Activated CD8-positive, alpha-beta T cell treated with anti-CD3 and anti-CD28 coated beads for 36 hours (primary cell): ENCODE results near the gene SLC2A10. TPM values are rescaled to one million over a fixed set of nuclear protein-coding genes. Genes with fewer than 3 reads are reported as not detected.

Source experiments
- ATAC-seq: fragments of 200-7000 bp; cut with Tn5 transposase; one replicate; pipeline ENCODE4 v1.10.0; 2021; ENCODE audit warnings: mild to moderate bottlenecking, moderate library complexity
- CTCF ChIA-PET: fragments of 350-600 bp; sonication (Branson Sonifier 250); formaldehyde crosslinking; loops from one replicate; lab custom pipeline; 2021; ENCODE audit warnings: antibody characterized with exemption; lab: Charles Lee
- POLR2A ChIA-PET: fragments of 350-600 bp; sonication (Branson Sonifier 250); formaldehyde crosslinking; loops from one replicate; lab custom pipeline; 2021; ENCODE audit warnings: antibody characterized with exemption; lab: Charles Lee
- DNase-seq: peaks from one replicate; pipeline ENCODE4 v3.0.0-alpha.2; 2020
- H3K27ac Mint-ChIP-seq: one replicate; pipeline ENCODE4 v1.8.0; 2021; ENCODE audit warnings: mild to moderate bottlenecking, mixed read lengths
- H3K27me3 Mint-ChIP-seq: one replicate; pipeline ENCODE4 v1.8.0; 2021; ENCODE audit warnings: mixed read lengths
- H3K36me3 Mint-ChIP-seq: one replicate; pipeline ENCODE4 v1.8.0; 2021; ENCODE audit warnings: low read depth, mixed read lengths
- H3K4me1 Mint-ChIP-seq: one replicate; pipeline ENCODE4 v1.8.0; 2021; ENCODE audit warnings: low read depth, mixed read lengths
- H3K4me3 Mint-ChIP-seq: one replicate; pipeline ENCODE4 v1.8.0; 2021; ENCODE audit warnings: mild to moderate bottlenecking, moderate library complexity, mixed read lengths
- H3K9me3 Mint-ChIP-seq: one replicate; pipeline ENCODE4 v1.8.0; 2021; ENCODE audit warnings: mixed read lengths
- CTCF ChIP-seq: fragments of 200-600 bp; IDR thresholded peaks from one replicate; pipeline ENCODE4 v1.8.0; 2022; ENCODE audit warnings: antibody characterized with exemption, mild to moderate bottlenecking
- intact Hi-C: fragments of 100-400 bp; cut with micrococcal nuclease; formaldehyde crosslinking; loops from one replicate; pipeline ENCODE4 v1.10.0; 2022
- total RNA-seq, 2 experiments: library from RNA; stranded (reverse); gene quantifications; one replicate each; pipeline ENCODE4 v1.2.3, GENCODE V29; 2021

Gene SLC2A10
- total RNA-seq, 2 experiments from 2014 or later = not detected

GRCh38 chr20:46666306-46666705 is 43.1 kb upstream of the SLC2A10 start:
- ChIA-PET POLR2A (no interaction called here), CTCF (no interaction called here)
- peaks cover 4% of the 10 kb centered on the region for H3K36me3 Mint-ChIP-seq
- H3K4me1 Mint-ChIP-seq = no peaks in the 10 kb centered on the region
- intact Hi-C loops = no loop called here
- peaks cover 14% of the 10 kb centered on the region for H3K9me3 Mint-ChIP-seq
- DNase-seq (no peak), ATAC-seq (no peak)
- no peak overlapping the region for H3K27ac Mint-ChIP-seq
- H3K27me3 Mint-ChIP-seq = no peaks in the 10 kb centered on the region
- TF ChIP-seq CTCF = no peak
- H3K4me3 Mint-ChIP-seq = no peak overlapping the region

GRCh38 chr20:46666818-46667515 is 42.5 kb upstream of the SLC2A10 start:
- Mint-ChIP-seq H3K9me3 (peaks cover 20% of the 10 kb centered on the region), H3K36me3 (peaks cover 10% of the 10 kb centered on the region), H3K4me1 (no peaks in the 10 kb centered on the region), H3K27me3 (no peaks in the 10 kb centered on the region), H3K4me3 (no peak overlapping the region), H3K27ac (no peak overlapping the region)
- no peak for DNase-seq
- no peak for TF ChIP-seq CTCF
- POLR2A ChIA-PET = no interaction called here
- CTCF ChIA-PET = no interaction called here
- intact Hi-C loops = no loop called here
- no peak for ATAC-seq

- ChIA-PET POLR2A (no interaction called here), CTCF (interaction anchor here (0.9 to 1.2 kb wide), 2 partner anchors 10 to 149 kb away, joined by 3 read pairs; no protein-coding TSS in a partner anchor)
- H3K27me3 Mint-ChIP-seq = no peaks in the 10 kb centered on the region
- intact Hi-C loops = no loop called here
- H3K27ac Mint-ChIP-seq = no peak overlapping the region
- ATAC-seq (no peak), DNase-seq (no peak)
- H3K4me3 Mint-ChIP-seq = no peak overlapping the region
- H3K36me3 Mint-ChIP-seq = peaks cover 11% of the 10 kb centered on the region
- no peak for TF ChIP-seq CTCF
- H3K9me3 Mint-ChIP-seq = peaks cover 21% of the 10 kb centered on the region
- H3K4me1 Mint-ChIP-seq = no peaks in the 10 kb centered on the region
These were observed 39.2 kb upstream of the SLC2A10 start for GRCh38 chr20:46670228-46670584.

- ATAC-seq (no peak), DNase-seq (no peak)
- CTCF ChIA-PET = interaction anchor here (0.9 to 1.4 kb wide), 3 partner anchors 9 to 149 kb away, joined by 3 to 7 read pairs (median 3); no protein-coding TSS in a partner anchor
- peaks cover 21% of the 10 kb centered on the region for H3K9me3 Mint-ChIP-seq
- no peaks in the 10 kb centered on the region for H3K4me1 Mint-ChIP-seq
- no peaks in the 10 kb centered on the region for H3K27me3 Mint-ChIP-seq
- TF ChIP-seq CTCF = no peak
- H3K4me3 Mint-ChIP-seq = no peak overlapping the region
- H3K36me3 Mint-ChIP-seq = peaks cover 11% of the 10 kb centered on the region
- intact Hi-C loops = no loop called here
- no peak overlapping the region for H3K27ac Mint-ChIP-seq
- POLR2A ChIA-PET = interaction anchor here (0.7 kb wide), 1 partner anchor 24 kb away, joined by 3 read pairs; no protein-coding TSS in a partner anchor
These were observed 38.6 kb upstream of the SLC2A10 start for GRCh38 chr20:46670585-46671584.
